Uterus (tissue), 4 donors: ENCODE results near the gene TTC34. TPM values are rescaled to one million over a fixed set of nuclear protein-coding genes. Genes with fewer than 3 reads are reported as not detected.

Source experiments
- DNase-seq, 2 donors: peaks; one replicate each; pipeline ENCODE4 v3.0.0-alpha.2; 2019 to 2020
- H3K27ac ChIP-seq, 2 donors: fragments of 200-600 bp; sonication (generic); 1 replicate in 1 of 2; 2 replicates in 1 of 2; pipeline ENCODE4 v1.5.1; 2016 to 2018
- H3K27me3 ChIP-seq, 2 donors: fragments of 200-600 bp; sonication (generic); one replicate each; pipeline ENCODE4 v1.5.1; 2018 to 2019; ENCODE audit warnings: control low read depth in 1 of 2
- H3K36me3 ChIP-seq, 2 donors: fragments of 200-600 bp; sonication (generic); one replicate each; pipeline ENCODE4 v1.5.1; 2019; ENCODE audit warnings: control low read depth in 1 of 2
- H3K4me1 ChIP-seq, 2 donors: fragments of 200-600 bp; sonication (generic); one replicate each; pipeline ENCODE4 v1.5.1; 2018 to 2019; ENCODE audit warnings: control low read depth in 1 of 2
- H3K4me3 ChIP-seq, 2 donors: fragments of 200-600 bp; sonication (generic); 1 replicate in 1 of 2; 2 replicates in 1 of 2; pipeline ENCODE4 v1.5.1; 2018 to 2019; ENCODE audit warnings: mild to moderate bottlenecking in 1 of 2
- H3K9me3 ChIP-seq, 2 donors: fragments of 200-600 bp; sonication (generic); one replicate each; pipeline ENCODE4 v1.5.1; 2019; ENCODE audit warnings: control low read depth in 1 of 2
- POLR2A ChIP-seq, 2 donors: fragments of 450-650 bp; IDR thresholded peaks; one replicate each; pipeline ENCODE4 v1.6.1; 2016; ENCODE audit warnings: antibody characterized with exemption in 2 of 2, mild to moderate bottlenecking in 1 of 2, moderate library complexity in 1 of 2
- intact Hi-C: fragments of 100-400 bp; cut with DNase I; formaldehyde crosslinking; loops from one replicate; pipeline ENCODE4 v1.15.1; 2023; ENCODE audit warnings: low total_unique reads
- total RNA-seq, 4 donors: library from RNA; depleted of rRNA in 3 of 4; stranded (reverse); fragments of >200 nt in 3 of 4; gene quantifications; one replicate each; pipeline versions ENCODE4 v1.1.0 to v1.2.4, GENCODE V29; 2014 to 2023
- TF ChIP-seq, protein P1 (sequence below), 4 experiments: fragments of 200-600 bp in 2 of 4; fragments of 450-650 bp in 2 of 4; sonication (generic) in 2 of 4; IDR thresholded peaks; one replicate each; pipeline ENCODE4 v1.5.1; 2016 to 2019; ENCODE audit warnings: antibody characterized with exemption in 4 of 4, mild to moderate bottlenecking in 2 of 4, moderate library complexity in 1 of 4
- donor health status: DM: yes; HTN: yes; CAD: no.

TTC34 gene
- total RNA-seq, 4 donors from 2014 or later: 0.29 to 2.9 (median 0.43) TPM

DNA sequence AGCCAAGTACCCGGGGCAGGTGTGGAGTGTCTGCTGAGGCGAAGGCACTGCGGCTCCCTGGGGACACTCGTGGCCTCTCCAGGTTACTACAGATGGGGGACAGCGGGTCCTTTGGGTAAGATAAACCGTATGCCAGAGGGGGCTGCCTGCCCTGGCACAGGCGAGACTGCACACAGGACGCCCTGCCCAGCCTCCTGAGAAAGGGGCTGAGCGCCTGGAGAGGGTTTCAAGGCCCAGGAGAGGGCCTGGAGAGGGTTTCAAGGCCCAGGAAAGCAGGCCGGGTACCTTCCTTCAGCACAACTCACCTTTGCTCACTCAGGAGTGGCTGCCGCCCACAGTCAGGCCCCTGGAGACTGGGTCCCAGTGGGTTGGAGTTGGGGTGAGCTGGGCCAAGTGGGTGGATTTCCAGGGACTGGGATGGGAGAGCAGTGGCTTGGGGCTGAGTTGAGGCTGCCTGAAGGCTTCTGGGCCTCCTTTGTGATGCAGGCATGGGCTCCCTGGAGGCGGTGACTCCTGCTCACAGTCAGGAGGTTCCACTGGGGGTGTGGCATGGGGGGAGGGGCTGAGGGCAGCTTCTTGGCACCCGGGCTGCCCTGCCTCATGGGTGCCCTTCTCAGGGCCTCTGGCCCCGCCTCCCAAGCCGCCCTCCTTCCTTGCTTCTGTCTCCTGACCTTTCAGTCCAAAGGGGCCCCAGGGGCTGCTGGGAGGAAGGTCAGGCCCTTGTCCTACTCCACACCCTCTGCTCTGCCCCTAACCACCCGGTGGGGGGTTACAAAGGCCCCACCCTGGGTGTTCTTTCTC is 168.7 kb downstream of the TTC34 start, which contains the start of gene MMEL1:
TSS of gene MMEL1 (minus strand) at position 456 of the 801 bp plus-strand sequence. CDS start 3,532 bp downstream, outside the sequence.
- Histone ChIP-seq H3K4me1 (peaks cover 0 to 8% of the 10 kb centered on the region in 2 donors), H3K9me3 (no peaks in the 10 kb centered on the region), H3K36me3 (no peaks in the 10 kb centered on the region), H3K27me3 (peaks cover 23 to 24% of the 10 kb centered on the region in 2 donors), H3K27ac (no peak within 1 kb of the TSS), H3K4me3 (no peak within 1 kb of the TSS)
- DNase-seq: no peak
- TF ChIP-seq POLR2A (IDR thresholded peaks at IDR 0.05): no peak
- TF ChIP-seq, protein P1, sequence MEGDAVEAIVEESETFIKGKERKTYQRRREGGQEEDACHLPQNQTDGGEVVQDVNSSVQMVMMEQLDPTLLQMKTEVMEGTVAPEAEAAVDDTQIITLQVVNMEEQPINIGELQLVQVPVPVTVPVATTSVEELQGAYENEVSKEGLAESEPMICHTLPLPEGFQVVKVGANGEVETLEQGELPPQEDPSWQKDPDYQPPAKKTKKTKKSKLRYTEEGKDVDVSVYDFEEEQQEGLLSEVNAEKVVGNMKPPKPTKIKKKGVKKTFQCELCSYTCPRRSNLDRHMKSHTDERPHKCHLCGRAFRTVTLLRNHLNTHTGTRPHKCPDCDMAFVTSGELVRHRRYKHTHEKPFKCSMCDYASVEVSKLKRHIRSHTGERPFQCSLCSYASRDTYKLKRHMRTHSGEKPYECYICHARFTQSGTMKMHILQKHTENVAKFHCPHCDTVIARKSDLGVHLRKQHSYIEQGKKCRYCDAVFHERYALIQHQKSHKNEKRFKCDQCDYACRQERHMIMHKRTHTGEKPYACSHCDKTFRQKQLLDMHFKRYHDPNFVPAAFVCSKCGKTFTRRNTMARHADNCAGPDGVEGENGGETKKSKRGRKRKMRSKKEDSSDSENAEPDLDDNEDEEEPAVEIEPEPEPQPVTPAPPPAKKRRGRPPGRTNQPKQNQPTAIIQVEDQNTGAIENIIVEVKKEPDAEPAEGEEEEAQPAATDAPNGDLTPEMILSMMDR (IDR thresholded peaks at IDR 0.05): no peak
- intact Hi-C loops: no loop called here

DNA sequence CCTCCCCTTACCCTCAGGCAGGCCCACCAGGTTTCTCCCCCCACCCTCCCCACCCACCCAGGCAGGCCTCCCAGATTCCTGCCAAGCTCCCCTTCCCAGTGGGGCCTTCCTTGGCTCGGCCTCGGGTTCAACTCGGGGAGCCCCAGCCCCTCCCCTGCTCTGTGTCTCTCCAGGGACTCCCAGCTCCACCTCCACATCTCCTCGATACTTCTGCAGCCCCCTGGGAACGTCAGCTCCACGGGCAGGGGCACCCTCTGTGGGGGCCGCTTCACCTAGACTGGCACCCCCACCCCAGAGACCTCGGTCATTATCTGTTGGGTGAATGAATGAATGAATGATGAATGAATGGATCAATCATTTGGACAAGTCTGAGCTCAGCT is 169.5 kb downstream of the TTC34 start:
- Histone ChIP-seq H3K36me3 (no peaks in the 10 kb centered on the region), H3K27me3 (peaks cover 24 to 30% of the 10 kb centered on the region in 2 donors), H3K27ac (no peak overlapping the region), H3K4me3 (no peak overlapping the region), H3K4me1 (peaks cover 0 to 8% of the 10 kb centered on the region in 2 donors), H3K9me3 (no peaks in the 10 kb centered on the region)
- DNase-seq: no peak
- TF ChIP-seq POLR2A (IDR thresholded peaks at IDR 0.05): no peak
- TF ChIP-seq, protein P1 (IDR thresholded peaks at IDR 0.05): no peak
- intact Hi-C loops: no loop called here

DNA sequence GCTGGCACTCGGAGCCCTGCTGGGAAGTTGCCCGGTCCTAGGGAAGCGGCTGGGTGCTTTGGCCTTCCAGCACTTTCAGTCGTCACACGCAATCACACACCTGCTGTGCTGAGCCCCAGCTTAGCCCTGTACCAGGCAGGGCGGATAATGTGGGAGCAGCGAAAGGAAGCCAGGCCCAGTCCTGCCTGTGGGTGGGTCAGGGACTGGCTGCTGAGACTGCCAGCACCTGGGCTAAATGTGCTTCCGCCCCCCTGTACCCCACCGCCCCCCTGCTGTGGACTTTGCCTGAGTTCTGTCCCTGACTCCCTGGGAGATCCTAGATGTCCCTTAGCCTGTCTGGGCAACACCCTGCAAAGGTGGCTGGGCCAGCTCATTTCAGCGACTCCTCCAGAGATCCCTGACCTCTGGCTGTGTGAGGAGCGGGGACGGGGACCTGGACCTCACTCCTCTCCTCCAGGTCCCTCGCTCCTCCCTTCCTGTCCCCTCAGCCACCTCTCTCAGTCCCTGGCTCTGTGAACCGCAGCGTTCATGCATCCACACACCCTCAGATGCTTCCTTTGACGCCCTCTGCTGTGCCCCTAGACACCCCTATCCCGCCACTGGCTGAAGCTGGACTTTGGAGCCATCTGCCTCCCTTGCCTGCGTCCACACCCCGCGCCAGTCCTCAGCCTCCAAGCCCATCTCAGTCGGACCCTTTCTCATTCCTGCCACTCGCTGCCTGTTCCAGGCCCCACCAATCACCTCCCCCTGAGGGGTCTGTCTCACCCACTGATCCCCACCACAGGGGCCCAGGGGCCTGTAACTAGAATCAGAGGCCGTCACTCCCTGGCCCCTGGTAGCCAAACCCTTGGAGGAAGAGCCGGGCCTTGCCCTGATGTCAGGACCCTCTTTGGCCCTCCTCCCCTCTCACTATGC is 170.1 kb downstream of the TTC34 start:
- no peak for DNase-seq
- H3K4me3 ChIP-seq: no peak overlapping the region
- peaks cover 24 to 36% of the 10 kb centered on the region in 2 donors for H3K27me3 ChIP-seq
- TF ChIP-seq, protein P1 (IDR thresholded peaks at IDR 0.05): no peak
- no peak for TF ChIP-seq POLR2A (IDR thresholded peaks at IDR 0.05)
- no peaks in the 10 kb centered on the region for H3K36me3 ChIP-seq
- intact Hi-C loops: no loop called here
- H3K27ac ChIP-seq: no peak overlapping the region
- peaks cover 0 to 8% of the 10 kb centered on the region in 2 donors for H3K4me1 ChIP-seq
- no peaks in the 10 kb centered on the region for H3K9me3 ChIP-seq

DNA sequence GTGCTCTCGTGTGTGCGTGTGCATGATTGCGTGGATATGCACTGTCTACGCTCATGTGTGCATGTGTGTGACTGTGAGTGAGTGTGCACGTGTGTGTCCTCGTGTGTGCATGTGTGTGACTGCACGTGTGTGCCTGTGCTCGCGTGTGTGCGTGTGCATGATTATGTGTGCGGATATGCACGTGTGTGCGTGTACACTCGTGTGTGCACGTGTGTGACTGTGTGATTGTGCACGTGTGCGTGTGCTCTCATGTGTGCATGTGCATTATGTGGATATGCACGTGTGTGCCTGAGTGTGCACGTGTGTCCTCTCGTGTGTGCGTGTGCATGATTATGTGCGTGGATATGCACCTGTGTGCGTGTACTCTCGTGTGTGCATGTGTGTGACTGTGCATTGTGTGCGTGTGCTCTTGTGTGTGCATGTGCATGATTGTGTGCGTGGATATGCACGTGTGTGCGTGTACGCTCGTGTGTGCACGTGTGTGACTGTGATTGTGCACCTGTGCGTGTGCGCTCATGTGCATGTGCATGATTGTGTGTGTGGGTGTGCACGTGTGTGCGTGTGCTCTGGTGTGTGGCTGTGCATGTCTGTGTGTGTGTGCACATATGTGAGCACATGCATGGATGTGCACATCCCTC is 170.9 kb downstream of the TTC34 start:
- Histone ChIP-seq H3K9me3 (no peaks in the 10 kb centered on the region), H3K4me3 (no peak overlapping the region), H3K27me3 (peaks cover 24 to 41% of the 10 kb centered on the region in 2 donors), H3K27ac (no peak overlapping the region), H3K36me3 (no peaks in the 10 kb centered on the region), H3K4me1 (peaks cover 0 to 8% of the 10 kb centered on the region in 2 donors)
- TF ChIP-seq POLR2A (IDR thresholded peaks at IDR 0.05): no peak
- TF ChIP-seq, protein P1 (IDR thresholded peaks at IDR 0.05): no peak
- DNase-seq: no peak
- intact Hi-C loops: no loop called here
